K562 (cell line): ENCODE data around the gene CXCL14. TPM values are rescaled to one million over a fixed set of nuclear protein-coding genes. Genes with fewer than 3 reads are reported as not detected.

Source experiments
- CCAR2 ChIP-seq: fragments of 200-400 bp; formaldehyde crosslinking; IDR thresholded peaks from 2 replicates; pipeline ENCODE4 v1.6.1; 2017; ENCODE audit warnings: mild to moderate bottlenecking, low read depth, low read length
- ESRRA ChIP-seq: fragments of 450-650 bp; IDR thresholded peaks from 2 replicates; pipeline ENCODE4 v1.6.1; 2014; ENCODE audit warnings: low read depth, mild to moderate bottlenecking, moderate library complexity, borderline replicate concordance
- ETV5 ChIP-seq: sonication (generic); formaldehyde crosslinking; IDR thresholded peaks from 2 replicates; pipeline ENCODE4 v1.4.0; 2020; ENCODE audit warnings: low read depth, mild to moderate bottlenecking, missing genetic modification reagents
- JUND ChIP-seq, 2 experiments: IDR thresholded peaks; 2 replicates in 1 of 2; 3 replicates in 1 of 2; pipeline ENCODE4 v1.6.1; 2011; ENCODE audit warnings: borderline replicate concordance in 2 of 2, low read depth in 2 of 2, low read length in 2 of 2, improper control_type of control experiment in 1 of 2, missing biosample characterization in 1 of 2, missing genetic modification characterization in 1 of 2, missing genetic modification reagents in 1 of 2
- KHSRP ChIP-seq: fragments of 450-650 bp; IDR thresholded peaks from 2 replicates; pipeline ENCODE4 v1.6.1; 2017
- MCM2 ChIP-seq: fragments of 450-650 bp; IDR thresholded peaks from 2 replicates; pipeline ENCODE4 v1.6.1; 2017; ENCODE audit warnings: low read depth, mild to moderate bottlenecking
- MCM3 ChIP-seq: fragments of 450-650 bp; IDR thresholded peaks from 2 replicates; pipeline ENCODE4 v1.6.1; 2016
- MXI1 ChIP-seq: IDR thresholded peaks from 2 replicates; pipeline ENCODE4 v1.6.1; 2011; ENCODE audit warnings: low read depth, mild to moderate bottlenecking, improper control_type of control experiment, low read length
- PHF8 ChIP-seq: fragments of 200-600 bp; sonication (generic); IDR thresholded peaks from 2 replicates; pipeline ENCODE4 v1.6.1; 2012; ENCODE audit warnings: mixed run types, mild to moderate bottlenecking, inconsistent platforms, low read length, moderate library complexity, borderline replicate concordance
- RBM15 ChIP-seq: fragments of 200-400 bp; formaldehyde crosslinking; IDR thresholded peaks from 2 replicates; pipeline ENCODE4 v1.6.1; 2018; ENCODE audit warnings: mild to moderate bottlenecking, low read length, moderate library complexity; ENCODE audit not compliant: insufficient read depth
- RBM22 ChIP-seq: fragments of 200-400 bp; formaldehyde crosslinking; IDR thresholded peaks from 2 replicates; pipeline ENCODE4 v1.6.1; 2018; ENCODE audit warnings: low read length, low read depth; ENCODE audit not compliant: poor library complexity, severe bottlenecking
- STAT5B ChIP-seq: fragments of 250-450 bp; sonication (Bioruptor Pico); IDR thresholded peaks from 2 replicates; pipeline ENCODE4 v1.8.0; 2021; ENCODE audit warnings: mild to moderate bottlenecking, inconsistent platforms
- TSC22D4 ChIP-seq: fragments of 450-650 bp; IDR thresholded peaks from 2 replicates; pipeline ENCODE4 v1.6.1; 2016; ENCODE audit warnings: missing genetic modification characterization, missing biosample characterization, control low read depth
- U2AF1 ChIP-seq: fragments of 200-400 bp; formaldehyde crosslinking; optimal IDR thresholded peaks from 2 replicates; pipeline ENCODE3; 2017; ENCODE audit warnings: mild to moderate bottlenecking, low read depth, low read length, moderate library complexity
- ZC3H4 ChIP-seq: sonication (generic); formaldehyde crosslinking; IDR thresholded peaks from 2 replicates; pipeline ENCODE4 v1.9.0; 2021; ENCODE audit warnings: missing genetic modification reagents, borderline replicate concordance
- ZNF766 ChIP-seq: fragments of 200-800 bp; sonication (Bioruptor generic); conservative IDR thresholded peaks from 2 replicates; pipeline ENCODE4 v1.6.1; 2016; ENCODE audit warnings: missing genetic modification characterization, missing compliant biosample characterization
- ZZZ3 ChIP-seq: fragments of 450-650 bp; IDR thresholded peaks from 2 replicates; pipeline ENCODE4 v1.6.1; 2016; ENCODE audit warnings: antibody characterized with exemption, mild to moderate bottlenecking, moderate library complexity
- polyA plus RNA-seq, 8 experiments: library from polyadenylated mRNA; depleted of rRNA in 4 of 8; stranded (reverse) in 5 of 8; unstranded in 3 of 8; fragments of >200 nt; fragmentation: Nextera tagmentation in 2 of 8; fragmentation: Illumina TruSeq in 1 of 8; extraction: Ambion mirVana in 2 of 8; extraction: Trizol in 1 of 8; gene quantifications; 2 replicates each; pipeline versions ENCODE4 v1.2.1 to v1.2.3, GENCODE V29; 2011 to 2014; ENCODE audit warnings: inconsistent platforms in 1 of 8, missing spikeins in 1 of 8
- total RNA-seq, 7 experiments: library from RNA; depleted of rRNA in 6 of 7; stranded (reverse); fragments of >200 nt in 6 of 7; fragmentation: Illumina TruSeq in 2 of 7; extraction: Trizol in 2 of 7; gene quantifications; 2 replicates each; pipeline versions ENCODE4 v1.2.1 to v1.2.3, GENCODE V29; 2011 to 2021; ENCODE audit warnings: low replicate concordance in 1 of 7
- TF ChIP-seq, protein P1 (sequence below): fragments of 450-650 bp; IDR thresholded peaks from 2 replicates; pipeline ENCODE4 v1.6.1; 2018; ENCODE audit warnings: mild to moderate bottlenecking, low read depth; ENCODE audit not compliant: partially characterized antibody
- TF ChIP-seq, protein P2 (sequence below): fragments of 250-450 bp; sonication (Bioruptor Pico); IDR thresholded peaks from 2 replicates; pipeline ENCODE4 v1.6.1; 2021; ENCODE audit warnings: mild to moderate bottlenecking
- TF ChIP-seq, protein P3 (sequence below): IDR thresholded peaks from 3 replicates; pipeline ENCODE4 v1.6.1; 2011; ENCODE audit warnings: borderline replicate concordance, mild to moderate bottlenecking, moderate library complexity; ENCODE audit not compliant: insufficient read length; ENCODE audit errors: extremely low read depth
- TF ChIP-seq, protein P4 (sequence below), 2 experiments: IDR thresholded peaks in 1 of 2; conservative IDR thresholded peaks in 1 of 2; 2 replicates each; pipeline ENCODE4 v1.6.1; 2016; ENCODE audit warnings: low read depth in 2 of 2, mild to moderate bottlenecking in 1 of 2, missing compliant biosample characterization in 1 of 2, missing genetic modification characterization in 1 of 2, moderate library complexity in 1 of 2

CXCL14 gene
- total and polyA plus RNA-seq, 9 of the 15 experiments (the other 6 are each of a cell fraction or from before 2014, with no cell fraction given): not detected

DNA sequence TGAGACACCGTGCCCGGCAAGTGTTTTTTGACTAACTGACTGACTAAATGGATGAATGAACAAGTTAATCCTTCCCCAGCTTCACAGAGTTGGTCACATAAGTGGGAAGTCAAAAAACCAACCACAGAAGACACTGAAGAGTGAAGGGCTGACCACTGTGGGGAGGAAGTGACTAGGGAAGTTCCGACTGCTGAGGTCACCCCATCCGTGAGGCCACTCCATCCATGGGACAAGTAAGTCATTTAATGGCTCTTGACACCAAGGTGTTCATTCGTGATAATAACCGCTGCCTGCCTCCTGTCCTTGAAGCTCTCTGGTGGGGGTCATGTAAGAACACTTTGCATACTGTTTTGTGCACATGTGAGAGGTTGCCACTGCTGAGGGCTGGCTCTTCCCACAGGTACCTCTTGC is 22.2 kb upstream of the CXCL14 start (continued):
- TF ChIP-seq, protein P1, sequence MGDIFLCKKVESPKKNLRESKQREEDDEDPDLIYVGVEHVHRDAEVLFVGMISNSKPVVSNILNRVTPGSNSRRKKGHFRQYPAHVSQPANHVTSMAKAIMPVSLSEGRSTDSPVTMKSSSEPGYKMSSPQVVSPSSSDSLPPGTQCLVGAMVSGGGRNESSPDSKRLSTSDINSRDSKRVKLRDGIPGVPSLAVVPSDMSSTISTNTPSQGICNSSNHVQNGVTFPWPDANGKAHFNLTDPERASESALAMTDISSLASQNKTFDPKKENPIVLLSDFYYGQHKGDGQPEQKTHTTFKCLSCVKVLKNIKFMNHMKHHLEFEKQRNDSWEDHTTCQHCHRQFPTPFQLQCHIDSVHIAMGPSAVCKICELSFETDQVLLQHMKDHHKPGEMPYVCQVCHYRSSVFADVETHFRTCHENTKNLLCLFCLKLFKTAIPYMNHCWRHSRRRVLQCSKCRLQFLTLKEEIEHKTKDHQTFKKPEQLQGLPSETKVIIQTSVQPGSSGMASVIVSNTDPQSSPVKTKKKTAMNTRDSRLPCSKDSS: no peak
- TF ChIP-seq TSC22D4: no peak
- TF ChIP-seq RBM22: no peak
- no peak for TF ChIP-seq KHSRP
- TF ChIP-seq ZC3H4 (CRISPR knock-in tag): no peak
- no peak for TF ChIP-seq ZZZ3
- no peak for TF ChIP-seq MCM2
- TF ChIP-seq CCAR2: no peak
- TF ChIP-seq ETV5 (CRISPR knock-in tag): 0 out of 2 replicates have a peak, but pooled peaks have one; percentile 37
- TF ChIP-seq, protein P2, sequence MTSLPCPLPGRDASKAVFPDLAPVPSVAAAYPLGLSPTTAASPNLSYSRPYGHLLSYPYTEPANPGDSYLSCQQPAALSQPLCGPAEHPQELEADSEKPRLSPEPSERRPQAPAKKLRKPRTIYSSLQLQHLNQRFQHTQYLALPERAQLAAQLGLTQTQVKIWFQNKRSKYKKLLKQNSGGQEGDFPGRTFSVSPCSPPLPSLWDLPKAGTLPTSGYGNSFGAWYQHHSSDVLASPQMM (CRISPR knock-in tag): no peak
- no peak for TF ChIP-seq MXI1
- peak; percentile 67; the same call in 1 of the 2 replicates for TF ChIP-seq ESRRA
- no peak for TF ChIP-seq STAT5B
- TF ChIP-seq PHF8: no peak
- no peak for TF ChIP-seq RBM15
- no peak for TF ChIP-seq U2AF1
- TF ChIP-seq, protein P3, sequence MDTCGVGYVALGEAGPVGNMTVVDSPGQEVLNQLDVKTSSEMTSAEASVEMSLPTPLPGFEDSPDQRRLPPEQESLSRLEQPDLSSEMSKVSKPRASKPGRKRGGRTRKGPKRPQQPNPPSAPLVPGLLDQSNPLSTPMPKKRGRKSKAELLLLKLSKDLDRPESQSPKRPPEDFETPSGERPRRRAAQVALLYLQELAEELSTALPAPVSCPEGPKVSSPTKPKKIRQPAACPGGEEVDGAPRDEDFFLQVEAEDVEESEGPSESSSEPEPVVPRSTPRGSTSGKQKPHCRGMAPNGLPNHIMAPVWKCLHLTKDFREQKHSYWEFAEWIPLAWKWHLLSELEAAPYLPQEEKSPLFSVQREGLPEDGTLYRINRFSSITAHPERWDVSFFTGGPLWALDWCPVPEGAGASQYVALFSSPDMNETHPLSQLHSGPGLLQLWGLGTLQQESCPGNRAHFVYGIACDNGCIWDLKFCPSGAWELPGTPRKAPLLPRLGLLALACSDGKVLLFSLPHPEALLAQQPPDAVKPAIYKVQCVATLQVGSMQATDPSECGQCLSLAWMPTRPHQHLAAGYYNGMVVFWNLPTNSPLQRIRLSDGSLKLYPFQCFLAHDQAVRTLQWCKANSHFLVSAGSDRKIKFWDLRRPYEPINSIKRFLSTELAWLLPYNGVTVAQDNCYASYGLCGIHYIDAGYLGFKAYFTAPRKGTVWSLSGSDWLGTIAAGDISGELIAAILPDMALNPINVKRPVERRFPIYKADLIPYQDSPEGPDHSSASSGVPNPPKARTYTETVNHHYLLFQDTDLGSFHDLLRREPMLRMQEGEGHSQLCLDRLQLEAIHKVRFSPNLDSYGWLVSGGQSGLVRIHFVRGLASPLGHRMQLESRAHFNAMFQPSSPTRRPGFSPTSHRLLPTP: no peak
- TF ChIP-seq JUND (IDR thresholded peaks at IDR 0.05; ENCODE audit: borderline replicate concordance, low read depth, low read length): 0 out of 2 replicates have a peak, but pooled peaks have one; percentile 25
- no peak; the same call in 2 of the 3 replicates for TF ChIP-seq JUND (tag; IDR thresholded peaks at IDR 0.05; ENCODE audit: borderline replicate concordance, low read depth, low read length)
- no peak for TF ChIP-seq ZNF766 (CRISPR knock-in tag)
- TF ChIP-seq, protein P4, sequence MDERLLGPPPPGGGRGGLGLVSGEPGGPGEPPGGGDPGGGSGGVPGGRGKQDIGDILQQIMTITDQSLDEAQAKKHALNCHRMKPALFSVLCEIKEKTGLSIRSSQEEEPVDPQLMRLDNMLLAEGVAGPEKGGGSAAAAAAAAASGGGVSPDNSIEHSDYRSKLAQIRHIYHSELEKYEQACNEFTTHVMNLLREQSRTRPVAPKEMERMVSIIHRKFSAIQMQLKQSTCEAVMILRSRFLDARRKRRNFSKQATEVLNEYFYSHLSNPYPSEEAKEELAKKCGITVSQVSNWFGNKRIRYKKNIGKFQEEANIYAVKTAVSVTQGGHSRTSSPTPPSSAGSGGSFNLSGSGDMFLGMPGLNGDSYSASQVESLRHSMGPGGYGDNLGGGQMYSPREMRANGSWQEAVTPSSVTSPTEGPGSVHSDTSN (CRISPR knock-in tag; IDR thresholded peaks at IDR 0.05; ENCODE audit: low read depth): no peak
- TF ChIP-seq, protein P4 (tag; conservative IDR thresholded peaks at IDR 0.05; ENCODE audit: low read depth): no peak
- no peak for TF ChIP-seq MCM3
